Progenitor cell of endocrine pancreas (in vitro differentiated cells): ENCODE results near the gene SOX5. TPM values are rescaled to one million over a fixed set of nuclear protein-coding genes. Genes with fewer than 3 reads are reported as not detected.
A peak's percentile ranks its signal among the peaks of the same experiment; 100 is the strongest.

Source experiments
- DNase-seq: peaks from one replicate; pipeline ENCODE4 v3.0.0; 2021; ENCODE audit warnings: low spot score; ENCODE audit not compliant: unreplicated experiment
- H3K27ac Mint-ChIP-seq: 2 replicates; pipeline ENCODE4 v1.8.0; 2021; ENCODE audit warnings: mild to moderate bottlenecking, moderate library complexity, mixed read lengths
- H3K27me3 Mint-ChIP-seq: 2 replicates; pipeline ENCODE4 v1.8.0; 2021; ENCODE audit warnings: mixed read lengths
- H3K36me3 Mint-ChIP-seq: 2 replicates; pipeline ENCODE4 v1.8.0; 2022; ENCODE audit warnings: mixed read lengths; ENCODE audit not compliant: insufficient read depth
- H3K4me1 Mint-ChIP-seq: 2 replicates; pipeline ENCODE4 v1.8.0; 2021; ENCODE audit warnings: low read depth, mixed read lengths
- H3K4me3 Mint-ChIP-seq: 2 replicates; pipeline ENCODE4 v1.8.0; 2021; ENCODE audit warnings: low read depth, mild to moderate bottlenecking, moderate library complexity, mixed read lengths
- H3K9me3 Mint-ChIP-seq: 2 replicates; pipeline ENCODE4 v1.8.0; 2021; ENCODE audit warnings: low read depth, mixed read lengths
- CTCF ChIP-seq: fragments of 200-600 bp; sonication (generic); IDR thresholded peaks from one replicate; pipeline ENCODE4 v1.5.0; 2021; ENCODE audit warnings: antibody characterized with exemption, mild to moderate bottlenecking; ENCODE audit not compliant: unreplicated experiment
- total RNA-seq: library from RNA; stranded (reverse); gene quantifications from 2 replicates; pipeline ENCODE4 v1.2.1, GENCODE V29; 2021

The SOX5 gene
- total RNA-seq, 1 donor from 2014 or later = 56.9 TPM

GRCh38 chr12:23921099-23921856, 28.2 kb downstream of the SOX5 start:
- H3K27me3 Mint-ChIP-seq = no peaks in the 10 kb centered on the region
- peaks cover 24% of the 10 kb centered on the region for H3K4me1 Mint-ChIP-seq
- H3K36me3 Mint-ChIP-seq = peaks cover 5% of the 10 kb centered on the region
- DNase-seq = no peak
- TF ChIP-seq CTCF = no peak
- H3K4me3 Mint-ChIP-seq = no peak overlapping the region
- peaks cover 3% of the 10 kb centered on the region for H3K9me3 Mint-ChIP-seq
- peak overlapping the region; percentile 19 for H3K27ac Mint-ChIP-seq

GRCh38 chr12:23911574-23911973, 37.9 kb downstream of the SOX5 start:
- H3K4me1 Mint-ChIP-seq = peaks cover 17% of the 10 kb centered on the region
- no peak for TF ChIP-seq CTCF
- no peaks in the 10 kb centered on the region for H3K27me3 Mint-ChIP-seq
- H3K9me3 Mint-ChIP-seq = peaks cover 4% of the 10 kb centered on the region
- peaks cover 6% of the 10 kb centered on the region for H3K36me3 Mint-ChIP-seq
- no peak overlapping the region for H3K4me3 Mint-ChIP-seq
- no peak for DNase-seq
- no peak overlapping the region for H3K27ac Mint-ChIP-seq

GRCh38 chr12:23909551-23909950, 39.9 kb downstream of the SOX5 start:
- Mint-ChIP-seq H3K36me3 (peaks cover 7% of the 10 kb centered on the region), H3K9me3 (peaks cover 4% of the 10 kb centered on the region), H3K4me1 (peaks cover 11% of the 10 kb centered on the region), H3K27me3 (no peaks in the 10 kb centered on the region), H3K27ac (no peak overlapping the region), H3K4me3 (no peak overlapping the region)
- DNase-seq = no peak
- TF ChIP-seq CTCF = no peak

GRCh38 chr12:23906329-23906728, 43.1 kb downstream of the SOX5 start:
- Mint-ChIP-seq H3K27me3 (no peaks in the 10 kb centered on the region), H3K4me3 (no peak overlapping the region), H3K9me3 (peaks cover 3% of the 10 kb centered on the region), H3K27ac (no peak overlapping the region), H3K4me1 (peaks cover 11% of the 10 kb centered on the region), H3K36me3 (peaks cover 4% of the 10 kb centered on the region)
- no peak for TF ChIP-seq CTCF
- DNase-seq = no peak

GRCh38 chr12:23899434-23899833, 50.0 kb downstream of the SOX5 start:
- Mint-ChIP-seq H3K27ac (no peak overlapping the region), H3K4me3 (no peak overlapping the region)
- no peak for TF ChIP-seq CTCF

More at GRCh38 chr12:23899434-23899833, 50.0 kb downstream of the SOX5 start:
- no peaks in the 10 kb centered on the region for H3K27me3 Mint-ChIP-seq
- H3K9me3 Mint-ChIP-seq = peaks cover 9% of the 10 kb centered on the region
- H3K4me1 Mint-ChIP-seq = peaks cover 19% of the 10 kb centered on the region
- H3K36me3 Mint-ChIP-seq = peaks cover 12% of the 10 kb centered on the region
- DNase-seq = no peak
